ENCODE results near the gene ATP2C1.

ATP2C1 gene

DNA sequence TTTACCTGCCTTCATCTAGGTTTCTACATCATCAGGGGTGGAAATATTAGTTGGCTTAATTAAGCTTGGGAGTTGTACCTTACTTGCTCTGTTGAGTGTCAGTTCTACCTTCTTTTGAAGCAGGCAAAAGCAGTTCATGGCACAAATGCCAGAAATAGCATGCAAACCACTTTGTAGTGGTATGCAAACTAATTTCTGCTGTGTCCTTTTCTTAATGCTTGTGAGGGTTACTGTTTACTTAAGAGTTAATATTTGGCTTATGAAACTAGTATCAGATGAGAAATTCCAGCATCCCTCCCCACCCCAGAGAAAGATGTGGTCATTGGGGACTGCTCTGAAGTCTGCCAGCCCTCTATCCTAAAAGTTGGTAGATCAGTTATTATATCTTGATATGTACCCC, 7.1 kb downstream of the ATP2C1 start:
- Histone ChIP-seq H3K27me3 (replicated peaks) (no peaks in the 10 kb centered on the region), H3K27ac (no peak overlapping the region), H3K36me3 (replicated peaks) (no peaks in the 10 kb centered on the region), H3K4me3 (ENCODE audit: low read depth, low read length) (no peak overlapping the region)
- TF ChIP-seq, protein P1, sequence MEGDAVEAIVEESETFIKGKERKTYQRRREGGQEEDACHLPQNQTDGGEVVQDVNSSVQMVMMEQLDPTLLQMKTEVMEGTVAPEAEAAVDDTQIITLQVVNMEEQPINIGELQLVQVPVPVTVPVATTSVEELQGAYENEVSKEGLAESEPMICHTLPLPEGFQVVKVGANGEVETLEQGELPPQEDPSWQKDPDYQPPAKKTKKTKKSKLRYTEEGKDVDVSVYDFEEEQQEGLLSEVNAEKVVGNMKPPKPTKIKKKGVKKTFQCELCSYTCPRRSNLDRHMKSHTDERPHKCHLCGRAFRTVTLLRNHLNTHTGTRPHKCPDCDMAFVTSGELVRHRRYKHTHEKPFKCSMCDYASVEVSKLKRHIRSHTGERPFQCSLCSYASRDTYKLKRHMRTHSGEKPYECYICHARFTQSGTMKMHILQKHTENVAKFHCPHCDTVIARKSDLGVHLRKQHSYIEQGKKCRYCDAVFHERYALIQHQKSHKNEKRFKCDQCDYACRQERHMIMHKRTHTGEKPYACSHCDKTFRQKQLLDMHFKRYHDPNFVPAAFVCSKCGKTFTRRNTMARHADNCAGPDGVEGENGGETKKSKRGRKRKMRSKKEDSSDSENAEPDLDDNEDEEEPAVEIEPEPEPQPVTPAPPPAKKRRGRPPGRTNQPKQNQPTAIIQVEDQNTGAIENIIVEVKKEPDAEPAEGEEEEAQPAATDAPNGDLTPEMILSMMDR (IDR thresholded peaks at IDR 0.05; ENCODE audit: low read depth, low read length, missing control alignments), result no peak
- DNase-seq, result no peak
- in situ Hi-C loops (cut with HindIII; ENCODE audit: low pct_ligation_motif_present, low sequenced_read_pairs), result no loop called here

- no peak for DNase-seq
- H3K27ac ChIP-seq, result no peak overlapping the region
- H3K27me3 ChIP-seq (replicated peaks), result no peaks in the 10 kb centered on the region
- in situ Hi-C loops (cut with HindIII; ENCODE audit: low pct_ligation_motif_present, low sequenced_read_pairs), result no loop called here
- H3K4me3 ChIP-seq (ENCODE audit: low read depth, low read length), result no peak overlapping the region
- H3K36me3 ChIP-seq (replicated peaks), result no peaks in the 10 kb centered on the region
- TF ChIP-seq, protein P1 (IDR thresholded peaks at IDR 0.05; ENCODE audit: low read depth, low read length, missing control alignments), result no peak
Measured at GRCh38 chr3:130901463-130902204, 7.8 kb downstream of the ATP2C1 start.

- TF ChIP-seq, protein P1 (IDR thresholded peaks at IDR 0.05; ENCODE audit: low read depth, low read length, missing control alignments), result no peak
- H3K36me3 ChIP-seq (replicated peaks), result no peaks in the 10 kb centered on the region
- in situ Hi-C loops (cut with HindIII; ENCODE audit: low pct_ligation_motif_present, low sequenced_read_pairs), result no loop called here
- no peak overlapping the region for H3K27ac ChIP-seq
- no peaks in the 10 kb centered on the region for H3K27me3 ChIP-seq (replicated peaks)
- H3K4me3 ChIP-seq (ENCODE audit: low read depth, low read length), result no peak overlapping the region
- DNase-seq, result no peak
Measured at GRCh38 chr3:130903412-130903908, 9.6 kb downstream of the ATP2C1 start.

DNA sequence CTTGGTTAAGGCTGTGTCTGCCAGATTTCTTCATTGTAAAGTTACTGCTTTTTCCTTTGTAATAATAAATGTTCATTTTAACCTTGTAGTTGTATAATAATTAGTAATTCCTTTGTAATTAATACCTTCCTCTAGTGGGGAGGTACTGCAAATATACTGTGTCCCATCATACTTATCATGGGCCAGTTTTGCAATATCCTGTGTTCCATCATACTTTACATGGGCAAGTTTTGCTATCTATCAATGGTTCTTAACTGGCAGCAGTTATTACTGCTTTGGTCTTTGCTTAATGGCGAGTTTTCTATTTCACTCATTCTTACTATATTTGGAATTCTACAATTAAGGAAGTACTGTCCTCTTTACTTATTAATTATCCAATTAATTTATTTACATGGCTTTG, 10.6 kb downstream of the ATP2C1 start:
- in situ Hi-C loops (cut with HindIII; ENCODE audit: low pct_ligation_motif_present, low sequenced_read_pairs), result no loop called here
- no peak for DNase-seq
- TF ChIP-seq, protein P1 (IDR thresholded peaks at IDR 0.05; ENCODE audit: low read depth, low read length, missing control alignments), result no peak
- H3K4me3 ChIP-seq (ENCODE audit: low read depth, low read length), result no peak overlapping the region
- no peak overlapping the region for H3K27ac ChIP-seq
- H3K36me3 ChIP-seq (replicated peaks), result no peaks in the 10 kb centered on the region
- H3K27me3 ChIP-seq (replicated peaks), result no peaks in the 10 kb centered on the region

DNA sequence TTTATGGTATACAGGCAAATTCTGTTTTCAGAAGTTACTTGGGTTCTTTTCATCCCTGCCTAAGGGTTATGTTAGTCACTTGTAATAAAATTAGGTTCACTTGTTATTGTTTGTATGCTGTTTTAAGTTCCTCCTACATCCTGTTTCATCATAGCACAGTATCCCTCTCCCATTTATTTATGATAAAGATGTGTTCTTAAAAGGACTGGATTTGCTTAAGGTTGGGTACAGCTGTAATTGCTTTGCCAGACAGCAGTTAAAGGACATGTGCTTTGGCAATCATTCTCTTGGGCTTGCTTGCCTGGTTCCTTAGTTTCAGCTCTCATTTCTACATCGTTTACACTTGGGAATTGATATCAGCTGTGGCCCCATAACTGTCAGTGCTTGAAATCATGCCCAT, 11.7 kb downstream of the ATP2C1 start:
- no peaks in the 10 kb centered on the region for H3K27me3 ChIP-seq (replicated peaks)
- no peak overlapping the region for H3K4me3 ChIP-seq (ENCODE audit: low read depth, low read length)
- in situ Hi-C loops (cut with HindIII; ENCODE audit: low pct_ligation_motif_present, low sequenced_read_pairs), result no loop called here
- H3K27ac ChIP-seq, result peak overlapping the region; percentile 38
- TF ChIP-seq, protein P1 (IDR thresholded peaks at IDR 0.05; ENCODE audit: low read depth, low read length, missing control alignments), result no peak
- peak; percentile 12 for DNase-seq
- no peaks in the 10 kb centered on the region for H3K36me3 ChIP-seq (replicated peaks)
